Measurements from ENCODE around the gene C9orf57.
"Not testable (repeated sequence)": the region's sequence is repeated elsewhere in the genome, so short reads cannot be mapped to it uniquely, and the experiment has no call there.

C9orf57 gene

DNA sequence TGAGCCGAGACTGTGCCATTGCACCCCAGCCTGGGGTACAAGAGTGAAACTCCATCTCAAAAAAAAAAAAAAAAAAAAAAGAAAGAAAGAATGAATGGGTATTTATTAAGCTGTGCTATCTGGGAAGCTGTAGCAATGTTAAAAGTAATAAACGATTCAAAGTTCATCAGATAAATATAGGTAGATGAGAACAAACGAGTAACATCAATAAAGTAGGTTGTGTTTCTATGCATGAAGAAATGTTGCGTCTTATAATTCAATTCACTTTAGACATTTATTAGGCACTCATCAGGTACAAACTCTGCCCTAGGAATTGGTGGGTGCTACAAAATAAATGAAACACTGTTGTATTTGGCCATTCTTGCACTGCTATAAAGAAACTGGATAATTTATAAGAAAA lies 36.8 kb downstream of the C9orf57 start:
- DNase-seq (ENCODE audit: low read depth, low spot score) = no peak

DNA sequence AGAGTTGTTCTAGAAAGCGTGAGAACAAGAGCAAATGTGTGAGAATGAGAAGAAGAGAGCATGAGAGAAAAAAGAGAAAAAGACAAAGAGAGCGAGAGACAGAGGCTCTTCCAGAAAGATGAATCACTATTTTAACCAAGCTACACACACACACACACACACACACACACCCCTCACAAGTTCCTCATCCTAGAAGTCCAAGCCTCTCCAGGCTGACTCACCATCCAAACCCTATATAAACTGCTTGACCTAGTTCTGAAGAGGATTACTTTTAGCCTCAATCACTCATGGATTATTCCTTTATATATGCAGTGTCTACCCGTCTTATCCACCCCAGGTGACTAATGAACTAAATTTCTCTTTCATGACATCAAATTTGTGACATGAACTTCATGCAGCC lies 37.6 kb downstream of the C9orf57 start:
- no peak for DNase-seq (ENCODE audit: low read depth, low spot score)

DNA sequence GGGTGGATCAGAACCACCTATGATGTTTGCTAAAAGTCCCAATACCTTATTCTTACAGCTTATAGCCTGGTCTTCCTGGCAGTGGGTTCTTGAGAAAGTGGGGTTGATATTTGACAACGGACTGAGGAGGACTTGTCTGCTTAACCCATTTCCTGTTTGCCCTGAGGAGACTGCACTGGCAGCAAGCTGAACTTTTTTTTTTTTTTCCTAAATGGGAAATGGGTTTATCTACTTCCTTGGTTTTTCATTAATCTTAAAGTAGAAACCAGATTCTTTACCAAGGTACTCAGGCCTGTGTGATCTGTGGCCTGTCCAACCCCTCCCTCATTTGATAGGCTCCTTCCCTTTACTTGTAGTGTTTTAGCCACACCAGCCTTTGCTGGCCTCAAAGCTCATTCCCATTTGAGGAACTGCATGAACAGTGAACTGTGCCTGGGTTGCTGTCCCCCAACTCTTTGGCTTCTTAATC lies 47.1 kb downstream of the C9orf57 start:
- DNase-seq (ENCODE audit: low read depth, low spot score) = no peak

DNA sequence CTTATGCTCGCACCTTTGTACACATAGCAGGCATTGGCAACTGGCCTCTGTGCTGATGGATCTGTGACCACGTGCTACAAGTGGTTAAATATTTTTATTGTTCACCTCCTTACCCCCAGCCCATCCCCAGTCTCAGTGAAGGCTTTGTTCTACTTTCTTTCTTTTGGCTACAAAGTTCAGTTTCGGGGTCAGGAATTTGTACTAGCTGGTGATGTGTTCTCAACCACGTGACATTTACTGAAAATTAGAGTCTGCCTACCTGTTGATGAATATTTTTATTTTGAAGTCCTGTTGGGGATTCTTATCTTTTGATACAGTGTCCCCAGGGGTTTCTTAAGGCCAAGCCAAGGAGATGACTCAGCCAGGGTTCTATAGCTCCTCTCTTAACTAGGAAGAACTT lies 47.8 kb downstream of the C9orf57 start:
- DNase-seq (ENCODE audit: low read depth, low spot score) = no peak

DNA sequence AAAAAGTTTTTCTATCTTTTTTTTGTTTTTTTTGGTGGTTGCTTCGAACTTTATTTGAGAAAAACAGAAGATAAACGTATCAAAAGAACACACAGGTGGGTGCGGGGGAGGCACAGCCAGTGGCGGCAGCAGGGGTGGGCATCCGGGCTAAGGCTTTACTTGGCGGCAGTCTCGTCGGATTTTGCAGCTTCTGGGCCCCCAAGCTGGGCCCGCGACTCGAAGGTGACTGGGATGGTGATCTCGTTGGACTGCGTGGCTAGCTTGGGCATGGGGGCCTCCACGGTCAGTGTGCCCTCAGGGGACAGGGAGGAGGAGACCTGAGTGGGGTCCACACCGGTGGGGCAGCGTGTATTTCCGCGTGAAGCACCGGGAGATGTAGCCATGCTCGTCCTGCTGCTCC lies 52.7 kb downstream of the C9orf57 start:
- not testable (repeated sequence) for DNase-seq (ENCODE audit: low read depth, low spot score)

DNA sequence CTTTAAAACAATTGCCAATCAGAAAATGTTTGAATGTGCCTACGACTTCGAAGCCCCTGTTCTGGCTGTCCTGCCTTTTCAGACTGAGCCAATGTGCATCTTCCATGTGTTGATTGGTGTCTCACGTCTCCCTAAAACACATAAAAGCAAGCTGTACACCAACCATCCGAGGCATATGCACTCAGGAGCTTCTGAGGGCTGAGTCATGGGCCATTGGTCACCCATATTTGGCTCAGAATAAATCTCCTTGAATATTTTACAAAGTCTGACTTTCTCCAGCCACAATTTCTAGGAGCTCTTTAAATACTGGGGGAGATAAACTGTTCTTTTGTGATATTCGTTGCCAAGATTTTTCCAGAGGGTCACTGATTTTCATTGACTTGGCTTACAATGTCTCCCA lies 53.9 kb downstream of the C9orf57 start:
- DNase-seq (ENCODE audit: low read depth, low spot score) = no peak

DNA sequence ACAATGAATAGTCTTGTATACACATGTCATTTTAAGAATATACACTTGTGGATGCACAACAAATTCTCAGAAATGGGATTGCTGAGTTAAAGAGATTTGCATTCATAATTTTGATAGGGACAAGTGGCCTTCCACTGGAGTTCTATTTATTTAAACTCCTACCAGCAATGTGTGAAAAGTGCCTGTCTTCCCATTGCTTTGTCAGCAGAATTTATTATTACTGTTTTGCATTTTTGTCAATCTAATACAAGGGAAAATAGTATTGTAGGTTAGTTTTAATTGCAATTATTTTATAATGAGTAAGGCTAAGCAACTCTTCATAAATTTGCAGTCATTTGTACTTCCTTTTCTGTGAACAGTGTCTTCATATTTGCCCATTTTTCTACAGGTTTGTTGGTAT lies 55.0 kb downstream of the C9orf57 start:
- no peak for DNase-seq (ENCODE audit: low read depth, low spot score)
